Measurements from ENCODE around the gene HIBADH.

The HIBADH gene

DNA sequence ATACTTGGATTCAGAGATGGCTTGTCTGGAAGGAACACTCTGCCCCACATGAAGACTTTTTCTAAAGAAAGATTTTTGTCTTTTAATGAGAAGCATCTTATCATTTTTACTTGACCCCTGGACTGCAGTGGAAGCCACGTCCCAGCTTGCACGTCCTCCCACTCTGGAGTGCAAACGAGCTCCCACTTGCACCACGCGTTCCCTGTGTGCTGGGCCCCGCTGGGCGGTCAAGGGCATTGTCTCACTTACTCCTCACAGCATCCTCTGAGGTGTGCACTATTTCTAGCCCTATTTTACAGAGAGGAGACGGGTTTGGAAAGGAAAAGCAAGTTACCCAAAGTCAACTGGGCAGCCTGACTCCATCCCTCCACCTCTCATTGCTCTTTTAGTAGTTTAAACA, 175.2 kb downstream of the HIBADH start:
- no peak for DNase-seq (ENCODE audit: low spot score)

DNA sequence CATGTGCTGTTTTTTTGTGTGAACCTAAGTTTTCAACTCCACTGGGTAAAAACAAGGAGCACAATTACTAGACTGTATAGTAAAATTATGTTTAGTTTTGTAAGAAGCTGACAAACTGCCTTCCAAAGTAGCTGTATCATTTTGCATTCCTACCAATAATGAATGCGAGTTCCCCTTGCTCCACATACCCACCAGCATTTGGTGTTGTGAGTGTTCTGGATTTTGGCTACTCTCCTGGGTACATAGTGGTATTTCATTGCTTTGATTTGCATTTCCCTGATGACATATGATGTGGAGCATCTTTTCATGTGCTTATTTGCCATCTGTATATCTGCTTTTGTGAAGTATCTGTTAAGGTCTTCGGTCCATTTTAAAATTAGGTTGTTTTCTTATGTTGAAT, 178.2 kb downstream of the HIBADH start:
- DNase-seq (ENCODE audit: low spot score) = no peak

DNA sequence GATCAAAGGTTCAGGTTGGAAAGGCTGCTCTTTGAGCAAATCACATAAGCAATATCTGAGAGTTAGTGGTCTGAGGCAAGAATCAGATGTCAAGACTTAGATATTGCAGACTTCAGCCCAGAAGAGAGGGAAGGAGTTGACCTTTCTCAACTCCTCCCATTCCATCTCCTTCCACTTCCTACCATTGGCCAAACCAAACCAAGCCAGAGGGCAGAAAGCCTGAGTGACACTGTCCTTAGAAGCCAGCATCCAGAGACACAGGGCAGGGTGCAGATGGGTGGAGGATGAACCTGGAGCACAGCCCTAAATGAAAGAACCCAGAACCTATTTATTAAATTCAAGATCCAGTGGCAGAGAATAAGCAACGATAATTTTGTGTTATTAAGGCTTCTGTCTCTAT, 180.5 kb downstream of the HIBADH start:
- DNase-seq (ENCODE audit: low spot score) = no peak

DNA sequence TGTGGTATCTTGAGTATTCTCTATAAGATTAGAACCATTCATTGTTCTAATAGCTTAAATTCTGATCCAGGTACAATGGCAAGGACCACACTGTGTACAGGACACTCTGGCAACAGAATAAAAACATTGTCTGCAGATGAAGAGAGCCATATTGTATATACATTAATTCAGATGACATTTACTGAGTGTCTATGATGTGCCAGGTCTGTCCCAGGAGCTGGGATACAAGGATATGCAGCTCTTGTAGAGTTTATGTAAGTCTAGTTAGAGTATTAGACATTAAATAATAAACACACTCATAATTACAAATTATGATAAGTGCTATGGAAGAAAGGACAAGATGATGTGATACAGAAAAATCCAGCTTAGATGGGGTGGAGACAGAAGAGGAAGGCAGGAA, 184.1 kb downstream of the HIBADH start:
- DNase-seq (ENCODE audit: low spot score) = no peak

DNA sequence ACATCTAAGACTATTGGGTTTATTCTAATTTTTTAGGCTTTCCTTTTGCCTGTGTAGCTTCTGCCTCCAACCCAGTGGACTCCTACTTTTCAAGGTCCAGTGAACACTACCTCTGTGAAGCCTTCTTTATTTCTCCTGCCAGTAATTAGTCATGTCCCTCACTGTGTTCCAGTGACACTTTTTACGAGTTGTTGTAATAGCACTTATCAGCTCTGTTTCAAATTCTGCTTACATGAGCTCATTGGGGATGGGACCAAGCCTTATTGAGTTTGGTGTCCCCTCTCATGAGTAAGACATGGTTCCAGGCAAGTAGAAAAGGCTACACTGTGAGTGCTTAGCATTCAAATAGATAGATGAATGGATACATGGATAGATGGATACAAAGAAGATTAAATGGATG, 184.6 kb downstream of the HIBADH start:
- no peak for DNase-seq (ENCODE audit: low spot score)

DNA sequence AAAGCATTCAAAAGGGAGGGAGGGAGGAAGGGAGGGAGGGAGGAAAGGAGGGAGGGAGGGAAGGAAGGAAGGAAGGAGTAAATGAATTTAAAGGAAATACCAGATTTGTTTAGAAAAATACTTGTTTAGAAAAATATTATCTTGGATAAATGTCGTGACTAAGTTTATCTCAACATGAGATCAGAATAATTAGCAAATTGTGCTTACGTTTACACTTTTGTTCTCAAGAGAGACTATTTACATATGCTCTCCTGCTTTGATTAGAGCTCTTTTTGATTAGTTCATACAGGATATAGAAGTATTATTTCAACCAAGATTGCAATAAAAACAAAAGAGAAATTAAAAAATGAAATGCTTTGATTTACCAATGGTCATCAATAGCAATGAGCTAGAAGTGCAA, 186.2 kb downstream of the HIBADH start:
- DNase-seq (ENCODE audit: low spot score) = no peak
